SK-N-SH (cell line): Measurements from ENCODE around the gene SPATA12. TPM values are rescaled to one million over a fixed set of nuclear protein-coding genes. Genes with fewer than 3 reads are reported as not detected.

ENCODE experiments used
- CTCF ChIA-PET: fragments of 300-600, 350-600 bp; formaldehyde crosslinking; extraction: SDS; loops from one replicate; lab custom pipeline; 2021; lab: Yijun Ruan, JAX
- POLR2A ChIA-PET: fragments of 350-600 bp; sonication (Branson Sonifier 250); formaldehyde crosslinking; extraction: SDS; loops from one replicate; lab custom pipeline; 2020; ENCODE audit warnings: antibody characterized with exemption, inconsistent platforms; lab: Yijun Ruan, JAX
- DNase-seq: peaks from one replicate; pipeline ENCODE4 v3.0.0; 2012
- H2AFZ ChIP-seq: fragments of 200-600 bp; sonication (generic); 2 replicates; pipeline ENCODE4 v1.8.1; 2016; ENCODE audit warnings: antibody characterized with exemption, mild to moderate bottlenecking, low read depth
- H3F3A ChIP-seq: fragments of 200-600 bp; sonication (generic); replicated peaks from 2 replicates; pipeline ENCODE3; 2016; ENCODE audit warnings: antibody characterized with exemption, mild to moderate bottlenecking; ENCODE audit not compliant: insufficient read depth
- H3K27ac ChIP-seq, 2 experiments: fragments of 200-500 bp in 1 of 2; fragments of 200-600 bp in 1 of 2; sonication (Bioruptor generic) in 1 of 2; sonication (generic), shearing (Covaris generic) in 1 of 2; 2 replicates each; pipeline versions ENCODE4 v1.5.1 to v1.6.1; 2014 to 2016; ENCODE audit warnings: low read depth in 2 of 2, inconsistent platforms in 1 of 2, low read length in 1 of 2, mild to moderate bottlenecking in 1 of 2, mixed read lengths in 1 of 2
- H3K27me3 ChIP-seq: fragments of 200-600 bp; sonication (generic), shearing (Covaris generic); 2 replicates; pipeline ENCODE4 v1.6.1; 2016; ENCODE audit warnings: mixed run types; ENCODE audit not compliant: insufficient read depth
- H3K36me3 ChIP-seq, 2 experiments: fragments of 200-500 bp in 1 of 2; fragments of 200-600 bp in 1 of 2; sonication (Bioruptor generic) in 1 of 2; sonication (generic) in 1 of 2; replicated peaks in 1 of 2; 2 replicates each; pipeline versions ENCODE3 to v1.5.1; 2014 to 2016; ENCODE audit warnings: low read length in 1 of 2, mild to moderate bottlenecking in 1 of 2; ENCODE audit not compliant: insufficient read depth in 2 of 2, control insufficient read depth in 1 of 2
- H3K4me1 ChIP-seq, 2 experiments: fragments of 200-500 bp in 1 of 2; fragments of 200-600 bp in 1 of 2; sonication (Bioruptor generic) in 1 of 2; sonication (generic), shearing (Covaris generic) in 1 of 2; 2 replicates each; pipeline versions ENCODE4 v1.5.1 to v1.6.1; 2014 to 2016; ENCODE audit warnings: low read depth in 1 of 2, low read length in 1 of 2, mixed run types in 1 of 2; ENCODE audit not compliant: insufficient read depth in 2 of 2, control insufficient read depth in 1 of 2
- H3K4me2 ChIP-seq: fragments of 200-600 bp; sonication (generic), shearing (Covaris generic); 2 replicates; pipeline ENCODE4 v1.6.1; 2017; ENCODE audit warnings: mixed run types
- H3K4me3 ChIP-seq, 2 experiments: fragments of 200-500 bp in 1 of 2; fragments of 200-600 bp in 1 of 2; sonication (Bioruptor generic) in 1 of 2; sonication (generic), shearing (Covaris generic) in 1 of 2; 2 replicates each; pipeline versions ENCODE4 v1.5.1 to v1.8.1; 2014 to 2016; ENCODE audit warnings: low read depth in 2 of 2, inconsistent platforms in 1 of 2, low read length in 1 of 2, mild to moderate bottlenecking in 1 of 2, mixed read lengths in 1 of 2, moderate library complexity in 1 of 2
- H3K79me2 ChIP-seq: fragments of 200-600 bp; sonication (generic); 2 replicates; pipeline ENCODE4 v1.8.1; 2017; ENCODE audit warnings: mild to moderate bottlenecking; ENCODE audit not compliant: insufficient read depth
- H3K9ac ChIP-seq: fragments of 200-600 bp; sonication (generic); 2 replicates; pipeline ENCODE4 v1.6.1; 2017; ENCODE audit warnings: mixed run types
- H3K9me2 ChIP-seq: fragments of 200-600 bp; sonication (generic); 2 replicates; pipeline ENCODE4 v1.6.1; 2017; ENCODE audit warnings: mixed run types
- H3K9me3 ChIP-seq: fragments of 200-600 bp; sonication (generic); 2 replicates; pipeline ENCODE4 v1.6.1; 2017; ENCODE audit warnings: mixed run types, mild to moderate bottlenecking, moderate library complexity
- H4K20me1 ChIP-seq: fragments of 200-600 bp; sonication (generic); 2 replicates; pipeline ENCODE4 v1.6.1; 2017; ENCODE audit warnings: mild to moderate bottlenecking, mixed run types; ENCODE audit not compliant: insufficient read depth
- CHD2 ChIP-seq: fragments of 150-350 bp; IDR thresholded peaks from 2 replicates; pipeline ENCODE4 v1.6.1; 2018; ENCODE audit warnings: low read length; ENCODE audit not compliant: partially characterized antibody
- ELF1 ChIP-seq: IDR thresholded peaks from 2 replicates; pipeline ENCODE4 v1.4.0; 2012
- GABPA ChIP-seq: IDR thresholded peaks from 2 replicates; pipeline ENCODE4 v1.4.0; 2012; ENCODE audit warnings: low read depth, mild to moderate bottlenecking
- MEF2A ChIP-seq: IDR thresholded peaks from 2 replicates; pipeline ENCODE4 v1.4.0; 2012; ENCODE audit warnings: low read depth, borderline replicate concordance
- MXI1 ChIP-seq: IDR thresholded peaks from 2 replicates; pipeline ENCODE4 v1.6.1; 2012; ENCODE audit warnings: mild to moderate bottlenecking, low read depth, low read length, improper control_type of control experiment
- NRF1 ChIP-seq: IDR thresholded peaks from 2 replicates; pipeline ENCODE4 v1.6.1; 2012; ENCODE audit warnings: low read depth, mild to moderate bottlenecking, low read length
- PBX3 ChIP-seq: IDR thresholded peaks from 2 replicates; pipeline ENCODE4; 2012
- POLR2AphosphoS5 ChIP-seq: IDR thresholded peaks from 2 replicates; pipeline ENCODE4 v1.6.1; 2012; ENCODE audit warnings: low read depth, low read length
- RAD21 ChIP-seq: IDR thresholded peaks from 2 replicates; pipeline ENCODE4 v1.6.1; 2012; ENCODE audit warnings: mild to moderate bottlenecking, low read length
- REST ChIP-seq: IDR thresholded peaks from 2 replicates; pipeline ENCODE4 v1.6.1; 2012; ENCODE audit warnings: mild to moderate bottlenecking, low read depth, low read length, moderate library complexity
- RFX5 ChIP-seq: IDR thresholded peaks from 2 replicates; pipeline ENCODE4 v1.6.1; 2012; ENCODE audit warnings: mild to moderate bottlenecking, improper control_type of control experiment, low read length
- RXRA ChIP-seq: IDR thresholded peaks from 2 replicates; pipeline ENCODE4 v1.4.0; 2012; ENCODE audit warnings: low read depth, mild to moderate bottlenecking, borderline replicate concordance
- SIN3A ChIP-seq: IDR thresholded peaks from 2 replicates; pipeline ENCODE4 v1.6.1; 2012; ENCODE audit warnings: low read depth, mild to moderate bottlenecking, low read length, moderate library complexity, borderline replicate concordance
- SMC3 ChIP-seq: IDR thresholded peaks from 2 replicates; pipeline ENCODE4 v1.6.1; 2012; ENCODE audit warnings: low read depth, low read length, improper control_type of control experiment
- TAF1 ChIP-seq: IDR thresholded peaks from 2 replicates; pipeline ENCODE4 v1.6.1; 2012; ENCODE audit warnings: low read depth, mild to moderate bottlenecking, low read length, moderate library complexity, borderline replicate concordance
- TCF12 ChIP-seq: IDR thresholded peaks from 2 replicates; pipeline ENCODE4 v1.4.0; 2012
- TEAD4 ChIP-seq: IDR thresholded peaks from 2 replicates; pipeline ENCODE4 v1.4.0; 2012; ENCODE audit warnings: mild to moderate bottlenecking, borderline replicate concordance; ENCODE audit not compliant: insufficient read depth
- USF1 ChIP-seq: IDR thresholded peaks from 2 replicates; pipeline ENCODE4 v1.4.0; 2012; ENCODE audit warnings: low read depth, borderline replicate concordance
- ZBTB33 ChIP-seq: IDR thresholded peaks from 2 replicates; pipeline ENCODE4 v1.4.0; 2012; ENCODE audit warnings: low read depth, borderline replicate concordance
- WGBS: methylation state at CpG from one replicate; pipeline ENCODE4 v1.1.6; 2017; ENCODE audit warnings: low lambda C conversion rate; 5-methylcytosine and 5-hydroxymethylcytosine counted together
- polyA plus RNA-seq, 3 experiments: library from polyadenylated mRNA; depleted of rRNA; stranded (reverse); fragments of >200 nt; gene quantifications; 2 replicates each; pipeline ENCODE4 v1.2.3, GENCODE V29; 2012
- TF ChIP-seq, protein P1 (sequence below): fragments of 200-600 bp; sonication (generic); IDR thresholded peaks from 2 replicates; pipeline ENCODE4 v1.6.1; 2017; ENCODE audit warnings: antibody characterized with exemption, mild to moderate bottlenecking, moderate library complexity
- TF ChIP-seq, protein P2 (sequence below): fragments of 150-350 bp; IDR thresholded peaks from 2 replicates; pipeline ENCODE4 v1.6.1; 2016; ENCODE audit warnings: mild to moderate bottlenecking, low read depth, low read length

Gene SPATA12
- polyA plus RNA-seq, 1 of the 3 experiments (the other 2 are of a cell fraction) = 0.33 TPM

DNA sequence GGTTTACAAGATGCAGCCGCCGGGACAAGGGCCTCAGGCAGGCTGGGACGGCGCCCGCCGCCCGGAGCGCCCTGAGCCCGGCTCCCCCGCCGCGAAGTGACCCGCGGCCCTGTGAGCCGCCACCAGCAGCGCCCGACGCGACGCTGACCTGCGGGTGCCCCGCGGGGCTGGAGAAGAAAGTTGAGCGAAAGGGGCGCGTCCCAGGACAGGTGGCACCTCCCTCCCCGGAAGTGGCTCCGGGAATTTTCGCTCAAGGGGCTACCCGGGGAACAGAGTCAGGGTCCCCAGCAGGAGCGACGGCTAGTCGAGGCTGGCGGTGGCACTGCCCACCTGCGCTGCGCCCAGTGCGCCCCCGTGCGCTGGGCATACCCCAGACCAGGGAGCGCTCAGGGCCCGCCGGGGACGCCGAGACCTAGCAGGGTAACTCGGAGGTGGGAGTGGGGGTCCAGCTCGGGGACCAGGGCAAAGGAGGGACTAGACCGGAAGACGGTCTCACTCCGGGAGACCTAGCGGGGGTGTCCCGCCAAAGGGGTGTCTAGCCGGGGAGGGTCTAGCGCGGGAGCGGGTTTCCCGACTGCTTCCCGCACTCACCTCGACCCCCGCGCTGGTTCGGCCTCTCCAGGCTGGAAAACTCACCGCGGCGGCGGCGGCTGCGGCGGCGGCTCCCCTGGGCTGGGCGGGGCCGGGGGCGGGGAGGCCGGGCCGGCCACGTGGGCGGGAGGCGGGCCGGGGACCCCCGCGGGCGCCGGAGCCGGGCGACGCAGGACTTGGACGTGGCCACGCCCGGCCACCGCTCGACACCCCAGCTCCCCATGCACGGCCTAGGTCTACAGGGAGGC, 18.4 kb downstream of the SPATA12 start:
- H3K27me3 ChIP-seq = no peaks in the 10 kb centered on the region
- no peaks in the 10 kb centered on the region for H3K9me3 ChIP-seq
- H2AFZ ChIP-seq = peak overlapping the region; percentile 95
- no peaks in the 10 kb centered on the region for H3K36me3 ChIP-seq
- peak overlapping the region; percentile 64 for H3K9ac ChIP-seq
- CTCF ChIA-PET = interaction anchor here (0.9 to 2.6 kb wide), 7 partner anchors 15 to 144 kb away, joined by 3 to 20 read pairs (median 3); no protein-coding TSS in a partner anchor
- H3K4me1 ChIP-seq = peaks cover 0 to 9% of the 10 kb centered on the region in 2 experiments; a peak in 1 of 4 replicates
- no peaks in the 10 kb centered on the region for H3K9me2 ChIP-seq
- peak; percentile 93 for DNase-seq
- H3K4me2 ChIP-seq = peak overlapping the region; percentile 98
- no peaks in the 10 kb centered on the region for H3K79me2 ChIP-seq
- WGBS = 0% methylated on average over 4 of the region's 91 CpGs
- H3F3A ChIP-seq = no peaks in the 10 kb centered on the region
- POLR2A ChIA-PET = no interaction called here
- H4K20me1 ChIP-seq = no peaks in the 10 kb centered on the region
- H3K4me3 ChIP-seq = peak overlapping the region; percentile 76 to 79
- H3K27ac ChIP-seq = no peak overlapping the region
- peak; percentile 39; the same call in 1 of the 2 replicates for TF ChIP-seq USF1
- TF ChIP-seq REST = no peak
- TF ChIP-seq MXI1 = 0 out of 2 replicates have a peak, but pooled peaks have one; percentile 29
- no peak; the same call in 1 of the 2 replicates for TF ChIP-seq ELF1
- no peak for TF ChIP-seq PBX3
- no peak for TF ChIP-seq NRF1
- TF ChIP-seq, protein P1, sequence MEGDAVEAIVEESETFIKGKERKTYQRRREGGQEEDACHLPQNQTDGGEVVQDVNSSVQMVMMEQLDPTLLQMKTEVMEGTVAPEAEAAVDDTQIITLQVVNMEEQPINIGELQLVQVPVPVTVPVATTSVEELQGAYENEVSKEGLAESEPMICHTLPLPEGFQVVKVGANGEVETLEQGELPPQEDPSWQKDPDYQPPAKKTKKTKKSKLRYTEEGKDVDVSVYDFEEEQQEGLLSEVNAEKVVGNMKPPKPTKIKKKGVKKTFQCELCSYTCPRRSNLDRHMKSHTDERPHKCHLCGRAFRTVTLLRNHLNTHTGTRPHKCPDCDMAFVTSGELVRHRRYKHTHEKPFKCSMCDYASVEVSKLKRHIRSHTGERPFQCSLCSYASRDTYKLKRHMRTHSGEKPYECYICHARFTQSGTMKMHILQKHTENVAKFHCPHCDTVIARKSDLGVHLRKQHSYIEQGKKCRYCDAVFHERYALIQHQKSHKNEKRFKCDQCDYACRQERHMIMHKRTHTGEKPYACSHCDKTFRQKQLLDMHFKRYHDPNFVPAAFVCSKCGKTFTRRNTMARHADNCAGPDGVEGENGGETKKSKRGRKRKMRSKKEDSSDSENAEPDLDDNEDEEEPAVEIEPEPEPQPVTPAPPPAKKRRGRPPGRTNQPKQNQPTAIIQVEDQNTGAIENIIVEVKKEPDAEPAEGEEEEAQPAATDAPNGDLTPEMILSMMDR = peak; percentile 32; the same call in 1 of the 2 replicates
- peak; percentile 45 for TF ChIP-seq RAD21
- no peak for TF ChIP-seq GABPA
- TF ChIP-seq RFX5 = no peak
- TF ChIP-seq SMC3 = peak; percentile 27; the same call in 1 of the 2 replicates
- no peak for TF ChIP-seq ZBTB33
- no peak for TF ChIP-seq TEAD4
- TF ChIP-seq, protein P2, sequence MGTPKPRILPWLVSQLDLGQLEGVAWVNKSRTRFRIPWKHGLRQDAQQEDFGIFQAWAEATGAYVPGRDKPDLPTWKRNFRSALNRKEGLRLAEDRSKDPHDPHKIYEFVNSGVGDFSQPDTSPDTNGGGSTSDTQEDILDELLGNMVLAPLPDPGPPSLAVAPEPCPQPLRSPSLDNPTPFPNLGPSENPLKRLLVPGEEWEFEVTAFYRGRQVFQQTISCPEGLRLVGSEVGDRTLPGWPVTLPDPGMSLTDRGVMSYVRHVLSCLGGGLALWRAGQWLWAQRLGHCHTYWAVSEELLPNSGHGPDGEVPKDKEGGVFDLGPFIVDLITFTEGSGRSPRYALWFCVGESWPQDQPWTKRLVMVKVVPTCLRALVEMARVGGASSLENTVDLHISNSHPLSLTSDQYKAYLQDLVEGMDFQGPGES = no peak
- TF ChIP-seq MEF2A = no peak
- no peak for TF ChIP-seq POLR2AphosphoS5
- TF ChIP-seq TCF12 = no peak
- TF ChIP-seq RXRA = no peak
- TF ChIP-seq TAF1 = no peak
- no peak for TF ChIP-seq SIN3A
- TF ChIP-seq CHD2 = no peak
